Posterior vena cava (tissue), 2 donors: ENCODE data around the gene PCDHGA3. TPM values are rescaled to one million over a fixed set of nuclear protein-coding genes. Genes with fewer than 3 reads are reported as not detected.
"Not testable (repeated sequence)": the region's sequence is repeated elsewhere in the genome, so short reads cannot be mapped to it uniquely, and the experiment has no call there.

Experiments used
- DNase-seq: peaks from one replicate; pipeline ENCODE4 v3.0.0-alpha.2; 2020; ENCODE audit warnings: low spot score
- intact Hi-C, 2 donors: fragments of 100-400 bp; cut with DNase I; formaldehyde crosslinking; loops; one replicate each; pipeline versions ENCODE4 v1.14.1 to v1.14.2; 2022 to 2023
- total RNA-seq, 2 donors: library from RNA; stranded (reverse); fragmentation: NEBNext Ultra II Directional; extraction: Animal tissue kit (Norgen Biotek cat#: 25700); gene quantifications; one replicate each; pipeline ENCODE4 v1.2.1, GENCODE V29; 2021
- donor health status: DM: yes; HTN: yes; CAD: no.
- donor health status: DM: yes; HTN: yes; CAD: no.

PCDHGA3 gene
- total RNA-seq, 2 donors from 2014 or later: 2.0 to 3.0 TPM

DNA sequence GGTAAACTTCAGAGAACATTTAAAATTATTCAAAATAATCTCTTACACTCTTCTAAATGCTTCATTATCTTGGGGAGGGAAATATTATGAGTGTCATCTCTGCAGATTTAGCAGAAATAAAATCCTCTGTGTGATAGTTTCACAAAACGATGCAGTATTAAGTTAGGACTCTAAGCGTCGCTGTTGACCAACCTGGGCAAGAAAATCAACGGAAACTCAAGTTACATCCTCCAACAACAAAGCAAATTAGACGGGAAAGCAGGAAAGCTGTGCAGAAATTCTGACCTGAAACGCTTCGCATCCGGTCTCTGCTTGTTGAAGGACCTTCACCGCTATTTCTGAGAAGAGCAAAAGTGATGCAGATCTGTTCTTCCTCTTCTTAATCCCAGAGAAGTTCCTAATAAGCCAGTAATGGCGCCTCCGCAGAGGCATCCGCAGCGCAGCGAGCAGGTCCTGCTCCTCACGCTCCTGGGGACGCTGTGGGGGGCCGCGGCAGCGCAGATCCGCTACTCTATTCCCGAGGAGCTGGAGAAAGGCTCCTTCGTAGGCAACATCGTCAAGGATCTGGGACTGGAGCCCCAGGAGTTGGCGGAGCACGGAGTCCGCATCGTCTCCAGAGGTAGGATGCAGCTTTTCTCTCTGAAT is 30.2 kb downstream of the PCDHGA3 start, which contains the start of gene PCDHGA6:
TSS of gene PCDHGA6 (plus strand) at position 219 of the 645 bp plus-strand sequence. CDS start at position 412, 193 bp downstream.
- no peak for DNase-seq
- intact Hi-C loops: no loop called here

DNA sequence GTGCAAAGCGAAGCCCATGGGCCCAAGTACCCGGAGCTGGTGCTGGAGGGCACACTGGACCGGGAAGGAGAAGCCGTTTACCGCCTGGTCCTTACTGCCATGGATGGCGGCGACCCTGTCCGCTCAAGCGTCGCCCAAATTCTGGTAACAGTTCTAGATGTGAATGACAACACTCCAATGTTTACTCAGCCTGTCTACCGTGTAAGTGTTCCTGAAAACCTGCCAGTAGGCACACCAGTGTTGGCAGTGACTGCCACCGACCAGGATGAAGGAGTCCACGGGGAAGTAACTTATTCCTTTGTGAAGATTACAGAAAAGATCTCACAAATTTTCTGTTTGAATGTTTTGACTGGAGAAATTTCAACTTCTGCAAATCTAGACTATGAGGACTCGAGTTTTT is 31.0 kb downstream of the PCDHGA3 start:
- DNase-seq: no peak
- intact Hi-C loops: no loop called here

DNA sequence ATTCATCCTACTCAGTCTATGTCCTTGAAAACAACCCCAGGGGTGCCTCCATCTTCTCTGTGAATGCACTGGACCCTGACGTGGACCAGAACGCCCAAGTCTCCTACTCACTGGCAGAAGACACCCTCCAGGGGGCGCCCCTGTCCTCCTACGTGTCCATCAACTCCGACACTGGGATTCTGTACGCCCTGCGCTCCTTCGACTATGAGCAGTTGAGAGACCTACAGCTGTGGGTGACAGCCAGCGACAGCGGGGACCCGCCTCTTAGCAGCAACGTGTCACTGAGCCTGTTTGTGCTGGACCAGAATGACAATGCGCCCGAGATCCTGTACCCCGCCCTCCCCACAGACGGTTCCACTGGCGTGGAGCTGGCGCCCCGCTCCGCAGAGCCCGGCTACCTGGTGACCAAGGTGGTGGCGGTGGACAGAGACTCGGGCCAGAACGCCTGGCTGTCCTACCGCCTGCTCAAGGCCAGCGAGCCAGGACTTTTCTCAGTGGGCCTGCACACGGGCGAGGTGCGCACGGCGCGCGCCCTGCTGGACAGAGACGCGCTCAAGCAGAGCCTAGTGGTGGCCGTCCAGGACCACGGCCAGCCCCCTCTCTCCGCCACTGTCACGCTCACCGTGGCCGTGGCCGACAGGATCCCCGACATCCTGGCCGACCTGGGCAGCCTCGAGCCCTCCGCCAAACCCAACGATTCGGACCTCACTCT is 32.0 kb downstream of the PCDHGA3 start:
- DNase-seq, intact Hi-C loops: not testable (repeated sequence)

DNA sequence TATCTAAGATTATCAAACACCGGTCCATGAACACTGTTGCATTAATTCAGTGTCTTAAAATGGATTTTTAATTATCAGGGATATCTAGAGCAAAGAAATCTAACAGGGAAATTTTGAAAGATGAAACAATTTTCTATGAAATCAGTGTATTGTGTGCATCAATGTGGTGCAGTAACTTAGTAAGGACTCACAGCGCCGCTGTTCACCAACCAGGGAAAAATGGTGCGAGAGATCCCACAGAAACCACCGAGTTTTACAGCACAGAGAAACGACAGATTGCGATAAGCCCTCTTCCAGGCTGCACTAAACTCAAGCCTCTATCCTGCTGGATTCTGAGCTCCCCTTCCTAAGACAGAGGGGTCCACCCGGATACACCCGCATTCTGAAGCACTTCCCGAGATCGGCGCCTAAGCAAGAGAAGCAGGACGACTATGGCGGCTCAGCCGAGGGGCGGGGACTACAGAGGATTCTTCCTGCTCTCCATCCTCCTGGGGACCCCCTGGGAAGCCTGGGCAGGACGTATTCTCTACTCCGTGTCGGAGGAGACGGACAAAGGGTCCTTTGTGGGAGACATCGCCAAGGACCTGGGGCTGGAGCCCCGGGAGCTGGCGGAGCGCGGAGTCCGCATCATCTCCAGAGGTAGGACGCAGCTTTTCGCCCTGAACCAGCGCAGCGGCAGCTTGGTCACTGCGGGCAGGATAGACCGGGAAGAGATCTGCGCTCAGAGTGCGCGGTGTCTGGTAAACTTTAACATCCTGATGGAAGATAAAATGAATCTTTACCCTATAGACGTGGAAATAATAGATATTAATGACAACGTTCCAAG is 39.1 kb downstream of the PCDHGA3 start, which contains the start of gene PCDHGA7:
TSS of gene PCDHGA7 (plus strand) at position 274 of the 826 bp plus-strand sequence. CDS start at position 432, 158 bp downstream.
- DNase-seq: no peak
- intact Hi-C loops: no loop called here

DNA sequence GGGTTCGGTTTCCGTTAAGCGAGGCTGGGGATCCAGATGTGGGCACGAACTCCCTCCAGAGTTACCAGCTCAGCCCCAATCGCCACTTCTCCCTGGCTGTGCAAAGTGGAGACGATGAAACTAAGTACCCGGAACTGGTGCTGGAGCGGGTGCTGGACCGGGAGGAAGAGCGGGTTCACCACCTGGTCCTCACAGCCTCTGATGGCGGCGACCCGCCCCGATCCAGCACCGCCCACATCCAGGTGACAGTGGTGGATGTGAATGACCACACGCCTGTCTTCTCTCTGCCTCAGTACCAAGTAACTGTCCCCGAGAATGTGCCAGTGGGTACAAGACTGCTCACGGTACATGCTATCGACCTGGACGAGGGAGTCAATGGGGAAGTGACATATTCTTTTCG is 39.7 kb downstream of the PCDHGA3 start:
- intact Hi-C loops: no loop called here
- DNase-seq: no peak

DNA sequence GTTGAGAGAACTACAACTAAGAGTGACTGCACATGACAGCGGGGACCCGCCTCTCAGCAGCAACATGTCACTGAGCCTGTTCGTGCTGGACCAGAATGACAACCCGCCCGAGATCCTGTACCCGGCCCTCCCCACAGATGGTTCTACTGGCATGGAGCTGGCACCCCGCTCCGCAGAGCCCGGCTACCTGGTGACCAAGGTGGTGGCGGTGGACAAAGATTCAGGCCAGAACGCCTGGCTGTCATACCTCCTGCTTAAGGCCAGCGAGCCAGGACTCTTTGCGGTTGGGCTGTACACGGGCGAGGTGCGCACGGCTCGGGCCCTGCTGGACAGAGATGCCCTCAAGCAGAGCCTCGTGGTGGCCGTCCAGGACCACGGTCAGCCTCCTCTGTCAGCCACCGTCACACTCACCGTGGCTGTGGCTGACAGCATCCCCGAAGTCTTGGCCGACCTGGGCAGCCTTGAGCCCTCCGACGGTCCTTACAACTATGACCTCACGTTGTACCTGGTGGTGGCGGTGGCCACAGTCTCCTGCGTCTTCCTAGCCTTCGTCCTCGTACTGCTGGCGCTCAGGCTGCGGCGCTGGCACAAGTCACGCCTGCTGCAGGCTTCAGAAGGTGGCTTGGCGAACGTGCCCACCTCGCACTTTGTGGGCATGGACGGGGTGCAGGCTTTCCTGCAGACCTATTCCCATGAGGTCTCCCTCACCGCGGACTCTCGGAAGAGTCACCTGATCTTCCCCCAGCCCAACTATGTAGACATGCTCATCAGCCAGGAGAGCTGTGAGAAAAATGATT is 41.0 kb downstream of the PCDHGA3 start:
- DNase-seq: no peak
- intact Hi-C loops: no loop called here

DNA sequence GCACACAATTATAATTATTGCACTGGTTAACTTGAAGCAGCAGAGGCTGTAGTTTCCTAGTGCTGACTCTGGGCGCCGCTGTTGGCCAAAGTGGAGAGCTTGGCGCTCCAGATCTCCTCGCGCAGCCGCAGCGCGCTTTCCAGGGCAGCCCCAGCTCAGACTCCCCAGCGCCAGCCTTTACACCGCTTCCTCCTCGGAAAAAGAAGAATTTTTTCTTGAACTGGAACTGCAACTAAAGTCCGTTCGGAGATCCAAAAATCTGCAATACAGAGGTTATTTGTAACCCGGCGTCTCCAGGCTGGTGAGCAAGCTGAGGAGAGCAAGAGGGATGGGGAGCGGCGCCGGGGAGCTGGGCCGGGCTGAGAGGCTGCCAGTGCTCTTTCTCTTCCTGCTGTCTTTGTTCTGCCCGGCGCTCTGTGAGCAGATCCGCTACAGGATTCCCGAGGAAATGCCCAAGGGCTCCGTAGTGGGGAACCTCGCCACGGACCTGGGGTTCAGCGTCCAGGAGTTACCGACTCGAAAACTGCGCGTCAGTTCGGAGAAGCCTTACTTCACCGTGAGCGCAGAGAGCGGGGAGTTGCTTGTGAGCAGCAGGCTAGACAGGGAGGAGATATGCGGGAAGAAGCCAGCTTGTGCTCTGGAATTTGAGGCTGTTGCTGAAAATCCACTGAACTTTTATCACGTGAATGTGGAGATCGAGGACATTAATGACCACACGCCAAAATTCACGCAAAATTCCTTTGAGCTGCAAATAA is 44.1 kb downstream of the PCDHGA3 start, which contains the start of gene PCDHGB4:
TSS of gene PCDHGB4 (plus strand) at position 142 of the 755 bp plus-strand sequence. CDS start at position 329, 187 bp downstream.
- DNase-seq, intact Hi-C loops: not testable (repeated sequence)

DNA sequence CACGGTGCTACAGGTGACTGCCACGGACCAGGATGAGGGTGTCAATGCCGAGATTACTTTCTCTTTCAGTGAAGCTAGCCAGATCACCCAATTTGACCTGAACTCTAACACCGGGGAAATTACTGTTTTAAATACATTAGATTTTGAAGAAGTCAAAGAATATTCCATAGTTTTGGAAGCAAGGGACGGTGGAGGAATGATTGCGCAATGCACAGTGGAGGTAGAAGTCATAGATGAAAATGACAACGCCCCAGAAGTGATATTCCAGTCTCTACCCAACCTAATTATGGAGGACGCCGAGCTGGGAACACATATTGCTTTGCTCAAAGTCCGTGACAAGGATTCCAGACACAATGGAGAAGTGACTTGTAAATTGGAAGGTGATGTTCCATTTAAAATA is 45.0 kb downstream of the PCDHGA3 start:
- intact Hi-C loops: no loop called here
- no peak for DNase-seq

DNA sequence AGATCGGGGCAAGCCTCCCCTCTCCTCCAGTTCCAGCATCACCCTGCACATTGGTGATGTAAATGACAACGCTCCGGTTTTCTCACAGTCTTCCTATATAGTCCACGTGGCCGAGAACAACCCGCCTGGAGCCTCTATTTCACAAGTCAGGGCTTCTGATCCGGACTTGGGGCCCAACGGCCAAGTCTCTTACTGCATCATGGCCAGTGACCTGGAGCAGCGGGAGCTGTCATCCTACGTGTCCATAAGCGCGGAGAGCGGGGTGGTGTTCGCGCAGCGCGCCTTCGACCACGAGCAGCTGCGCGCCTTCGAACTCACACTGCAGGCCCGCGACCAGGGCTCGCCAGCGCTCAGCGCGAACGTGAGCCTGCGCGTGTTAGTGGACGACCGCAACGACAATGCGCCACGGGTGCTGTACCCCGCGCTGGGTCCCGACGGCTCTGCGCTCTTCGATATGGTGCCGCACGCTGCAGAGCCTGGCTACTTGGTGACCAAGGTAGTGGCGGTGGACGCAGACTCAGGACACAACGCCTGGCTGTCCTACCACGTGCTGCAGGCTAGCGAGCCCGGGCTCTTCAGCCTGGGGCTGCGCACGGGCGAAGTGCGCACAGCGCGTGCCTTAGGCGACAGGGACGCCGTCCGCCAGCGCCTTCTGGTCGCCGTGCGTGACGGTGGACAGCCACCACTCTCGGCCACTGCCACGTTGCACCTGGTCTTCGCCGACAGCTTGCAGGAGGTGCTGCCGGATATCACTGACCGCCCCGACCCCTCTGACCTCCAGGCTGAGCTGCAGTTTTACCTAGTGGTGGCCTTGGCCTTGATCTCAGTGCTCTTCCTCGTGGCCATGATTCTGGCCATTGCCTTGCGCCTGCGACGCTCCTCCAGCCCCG is 45.8 kb downstream of the PCDHGA3 start:
- DNase-seq: no peak
- intact Hi-C loops: no loop called here

DNA sequence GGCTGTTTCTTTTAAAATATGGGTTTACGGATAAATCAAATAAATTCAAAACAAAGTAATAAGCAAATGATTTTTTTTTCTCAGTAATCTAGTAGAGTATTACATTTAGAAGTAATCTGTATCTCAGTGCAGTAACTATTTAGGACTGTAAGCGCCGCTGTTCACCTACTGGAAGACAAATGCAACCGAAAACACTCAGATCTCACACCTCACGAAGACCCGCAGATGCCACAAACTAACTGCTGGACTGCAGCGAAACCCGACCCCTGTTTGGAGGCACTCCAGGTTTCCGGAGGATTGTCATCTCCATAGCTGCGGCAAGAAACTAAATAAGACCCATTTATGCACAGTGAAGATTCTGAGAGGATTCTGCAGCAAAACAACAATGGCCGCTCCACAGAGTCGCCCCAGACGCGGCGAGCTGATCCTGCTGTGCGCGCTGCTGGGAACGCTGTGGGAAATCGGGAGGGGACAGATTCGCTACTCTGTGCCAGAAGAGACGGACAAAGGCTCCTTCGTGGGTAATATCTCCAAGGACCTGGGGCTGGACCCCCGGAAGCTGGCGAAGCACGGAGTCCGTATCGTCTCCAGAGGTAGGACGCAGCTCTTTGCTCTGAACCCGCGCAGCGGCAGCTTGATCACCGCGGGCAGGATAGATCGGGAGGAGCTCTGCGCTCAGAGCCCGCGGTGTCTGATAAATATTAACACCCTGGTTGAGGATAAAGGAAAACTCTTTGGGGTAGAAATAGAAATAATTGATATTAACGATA is 49.0 kb downstream of the PCDHGA3 start, which contains the start of gene PCDHGA8:
TSS of gene PCDHGA8 (plus strand) at position 205 of the 770 bp plus-strand sequence. CDS start at position 386, 181 bp downstream.
- intact Hi-C loops: no loop called here
- DNase-seq: no peak

DNA sequence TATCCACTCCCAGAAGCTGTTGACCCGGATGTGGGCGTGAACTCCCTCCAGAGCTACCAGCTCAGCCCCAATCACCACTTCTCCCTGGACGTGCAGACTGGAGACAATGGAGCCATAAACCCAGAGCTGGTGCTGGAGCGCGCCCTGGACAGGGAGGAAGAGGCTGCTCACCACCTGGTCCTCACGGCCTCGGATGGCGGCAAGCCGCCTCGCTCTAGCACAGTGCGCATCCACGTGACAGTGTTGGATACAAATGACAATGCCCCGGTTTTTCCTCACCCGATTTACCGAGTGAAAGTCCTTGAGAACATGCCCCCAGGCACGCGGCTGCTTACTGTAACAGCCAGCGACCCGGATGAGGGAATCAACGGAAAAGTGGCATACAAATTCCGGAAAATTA is 49.6 kb downstream of the PCDHGA3 start:
- intact Hi-C loops: no loop called here
- no peak for DNase-seq

DNA sequence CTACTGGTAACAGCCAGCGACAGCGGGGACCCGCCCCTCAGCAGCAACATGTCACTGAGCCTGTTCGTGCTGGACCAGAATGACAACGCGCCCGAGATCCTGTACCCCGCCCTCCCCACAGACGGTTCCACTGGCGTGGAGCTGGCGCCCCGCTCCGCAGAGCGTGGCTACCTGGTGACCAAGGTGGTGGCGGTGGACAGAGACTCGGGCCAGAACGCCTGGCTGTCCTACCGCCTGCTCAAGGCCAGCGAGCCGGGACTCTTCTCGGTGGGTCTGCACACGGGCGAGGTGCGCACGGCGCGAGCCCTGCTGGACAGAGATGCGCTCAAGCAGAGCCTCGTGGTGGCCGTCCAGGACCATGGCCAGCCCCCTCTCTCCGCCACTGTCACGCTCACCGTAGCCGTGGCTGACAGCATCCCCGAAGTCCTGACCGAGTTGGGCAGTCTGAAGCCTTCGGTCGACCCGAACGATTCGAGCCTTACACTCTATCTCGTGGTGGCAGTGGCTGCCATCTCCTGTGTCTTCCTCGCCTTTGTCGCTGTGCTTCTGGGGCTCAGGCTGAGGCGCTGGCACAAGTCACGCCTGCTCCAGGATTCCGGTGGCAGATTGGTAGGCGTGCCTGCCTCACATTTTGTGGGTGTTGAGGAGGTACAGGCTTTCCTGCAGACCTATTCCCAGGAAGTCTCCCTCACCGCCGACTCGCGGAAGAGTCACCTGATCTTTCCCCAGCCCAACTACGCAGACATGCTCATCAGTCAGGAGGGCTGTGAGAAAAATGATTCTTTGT is 51.0 kb downstream of the PCDHGA3 start:
- intact Hi-C loops, DNase-seq: not testable (repeated sequence)
